CD14-positive monocyte (primary cell): ENCODE data around the gene ASCL1. TPM values are rescaled to one million over a fixed set of nuclear protein-coding genes. Genes with fewer than 3 reads are reported as not detected.

Source experiments
- DNase-seq, 3 donors: peaks; one replicate each; pipeline ENCODE4 v3.0.0-alpha.2; 2011 to 2022
- H2AFZ ChIP-seq: 2 replicates; pipeline ENCODE4 v1.6.0; 2012; ENCODE audit warnings: mild to moderate bottlenecking, low read depth, low read length, inconsistent platforms; ENCODE audit not compliant: insufficient read depth, poor library complexity, severe bottlenecking
- H3K27ac ChIP-seq, 2 donors: 1 replicate in 1 of 2; 2 replicates in 1 of 2; pipeline ENCODE4 v1.5.1; 2012 to 2013; ENCODE audit warnings: low read length in 2 of 2, control low read depth in 1 of 2, inconsistent platforms in 1 of 2, low read depth in 1 of 2, mild to moderate bottlenecking in 1 of 2
- H3K27me3 ChIP-seq, 2 donors: one replicate each; pipeline versions ENCODE4 v1.6.0 to v1.6.1; 2011 to 2013; ENCODE audit warnings: low read length in 2 of 2; ENCODE audit not compliant: control insufficient read depth in 2 of 2, insufficient read depth in 2 of 2
- H3K36me3 ChIP-seq, 2 donors: replicated peaks in 1 of 2; 1 replicate in 1 of 2; 2 replicates in 1 of 2; pipeline versions ENCODE4 v1.5.1 to v1.6.1; 2012 to 2013; ENCODE audit warnings: low read length in 2 of 2, control low read depth in 1 of 2, inconsistent platforms in 1 of 2, mild to moderate bottlenecking in 1 of 2; ENCODE audit not compliant: insufficient read depth in 2 of 2, control insufficient read depth in 1 of 2
- H3K4me1 ChIP-seq, 2 donors: 1 replicate in 1 of 2; 2 replicates in 1 of 2; pipeline versions ENCODE4 v1.5.1 to v1.6.1; 2012 to 2013; ENCODE audit warnings: low read length in 2 of 2, control low read depth in 1 of 2, inconsistent platforms in 1 of 2, mild to moderate bottlenecking in 1 of 2, moderate library complexity in 1 of 2; ENCODE audit not compliant: insufficient read depth in 2 of 2, control insufficient read depth in 1 of 2
- H3K4me2 ChIP-seq: replicated peaks from 2 replicates; pipeline ENCODE3; 2012; ENCODE audit warnings: low read length, moderate library complexity, mild to moderate bottlenecking; ENCODE audit not compliant: poor library complexity, severe bottlenecking; ENCODE audit errors: extremely low read depth
- H3K4me3 ChIP-seq, 3 experiments: fragments of 200-600 bp in 1 of 3; sonication (generic) in 1 of 3; replicated peaks in 1 of 3; 1 replicate in 2 of 3; 2 replicates in 1 of 3; pipeline ENCODE4 v1.5.1; 2011 to 2013; ENCODE audit warnings: low read length in 3 of 3, mild to moderate bottlenecking in 3 of 3, control low read depth in 2 of 3, low read depth in 2 of 3, inconsistent platforms in 1 of 3, moderate library complexity in 1 of 3
- H3K79me2 ChIP-seq: 2 replicates; pipeline ENCODE4 v1.6.0; 2012; ENCODE audit warnings: mild to moderate bottlenecking, control low read depth, inconsistent platforms, low read length, moderate library complexity; ENCODE audit not compliant: insufficient read depth
- H3K9ac ChIP-seq: 2 replicates; pipeline ENCODE4 v1.6.0; 2017; ENCODE audit warnings: low read length, mild to moderate bottlenecking; ENCODE audit not compliant: insufficient read depth, poor library complexity, severe bottlenecking
- H3K9me3 ChIP-seq, 2 donors: replicated peaks in 1 of 2; 1 replicate in 1 of 2; 2 replicates in 1 of 2; pipeline versions ENCODE4 v1.5.1 to v1.6.1; 2012 to 2013; ENCODE audit warnings: low read length in 2 of 2, control low read depth in 1 of 2; ENCODE audit not compliant: control insufficient read depth in 1 of 2, insufficient read depth in 1 of 2
- H4K20me1 ChIP-seq: 2 replicates; pipeline ENCODE4 v1.6.0; 2012; ENCODE audit warnings: mild to moderate bottlenecking, low read length, control low read depth, moderate library complexity; ENCODE audit not compliant: insufficient read depth
- H3K27ac Mint-ChIP-seq, 7 donors: one replicate each; pipeline ENCODE4 v1.8.0; 2020; ENCODE audit warnings: mild to moderate bottlenecking in 7 of 7, mixed read lengths in 7 of 7, moderate library complexity in 6 of 7, inconsistent platforms in 2 of 7
- H3K27me3 Mint-ChIP-seq, 3 donors: one replicate each; pipeline ENCODE4 v1.8.0; 2021 to 2022; ENCODE audit warnings: low read depth in 3 of 3, mild to moderate bottlenecking in 3 of 3, mixed read lengths in 3 of 3, moderate library complexity in 3 of 3, inconsistent platforms in 1 of 3
- H3K36me3 Mint-ChIP-seq, 2 donors: one replicate each; pipeline ENCODE4 v1.8.0; 2020; ENCODE audit warnings: mixed read lengths in 2 of 2, inconsistent platforms in 1 of 2, mild to moderate bottlenecking in 1 of 2
- H3K4me1 Mint-ChIP-seq: one replicate; pipeline ENCODE4 v1.8.0; 2020; ENCODE audit warnings: mild to moderate bottlenecking, mixed read lengths
- H3K4me3 Mint-ChIP-seq, 2 donors: one replicate each; pipeline ENCODE4 v1.8.0; 2020; ENCODE audit warnings: mild to moderate bottlenecking in 2 of 2, mixed read lengths in 2 of 2, moderate library complexity in 1 of 2
- H3K9me3 Mint-ChIP-seq, 7 donors: one replicate each; pipeline ENCODE4 v1.8.0; 2020 to 2022; ENCODE audit warnings: mixed read lengths in 7 of 7, mild to moderate bottlenecking in 6 of 7, moderate library complexity in 6 of 7, inconsistent platforms in 2 of 7
- CTCF ChIP-seq: fragments of 200-600 bp; IDR thresholded peaks from one replicate; pipeline ENCODE4 v1.8.0; 2022; ENCODE audit warnings: antibody characterized with exemption, mild to moderate bottlenecking
- WGBS: methylation state at CpG from one replicate; pipeline ENCODE4 v1.1.5; 2013; ENCODE audit warnings: missing lambda C conversion rate; ENCODE audit not compliant: insufficient coverage; 5-methylcytosine and 5-hydroxymethylcytosine counted together
- intact Hi-C, 2 donors: fragments of 100-400 bp; cut with micrococcal nuclease; formaldehyde crosslinking; loops; one replicate each; pipeline versions ENCODE4 v1.15.0 to v1.15.1; 2023
- polyA plus RNA-seq, 3 donors: library from polyadenylated mRNA; depleted of rRNA in 1 of 3; unstranded in 2 of 3; stranded (reverse) in 1 of 3; fragments of 300-500 nt in 2 of 3; fragments of >200 nt in 1 of 3; fragmentation: Illumina TruSeq in 2 of 3; gene quantifications; 1 replicate in 2 of 3; 2 replicates in 1 of 3; pipeline ENCODE4 v1.2.3, GENCODE V29; 2012 to 2021

ASCL1 gene
- polyA plus RNA-seq, 3 donors = not detected

GRCh38 chr12:102954134-102954533 lies 3.3 kb upstream of the ASCL1 start:
- H3K27me3 ChIP-seq = peaks cover 55 to 91% of the 10 kb centered on the region in 2 donors
- 33% methylated on average over 1 of the region's 1 CpG for WGBS

GRCh38 chr12:102955926-102956737 lies 1.3 kb upstream of the ASCL1 start:
- Histone ChIP-seq H3K27me3 (peaks cover 65 to 91% of the 10 kb centered on the region in 2 donors), H3K79me2 (no peaks in the 10 kb centered on the region), H3K4me3 (no peak overlapping the region), H3K36me3 (no peaks in the 10 kb centered on the region), H3K9me3 (peaks cover 0 to 45% of the 10 kb centered on the region in 2 donors), H4K20me1 (no peaks in the 10 kb centered on the region), H2AFZ (no peak overlapping the region), H3K9ac (no peak overlapping the region), H3K27ac (no peak overlapping the region), H3K4me2 (no peak overlapping the region), H3K4me1 (no peaks in the 10 kb centered on the region)
- Mint-ChIP-seq H3K27me3 (peaks cover 82 to 99% (median 91%) of the 10 kb centered on the region in 3 donors), H3K4me3 (peak overlapping the region in 1 of 2 donors; percentile 78), H3K36me3 (peaks cover 0 to 6% of the 10 kb centered on the region in 2 donors), H3K27ac (peak overlapping the region in 1 of 7 donors; percentile 40), H3K4me1 (peaks cover 9% of the 10 kb centered on the region), H3K9me3 (peaks cover 0 to 28% (median 22%) of the 10 kb centered on the region in 7 donors)
- WGBS = 4% methylated on average over 40 of the region's 50 CpGs
- intact Hi-C loops = no loop called here
- no peak for DNase-seq
- TF ChIP-seq CTCF = no peak

More at GRCh38 chr12:102954134-102954533, 3.3 kb upstream of the ASCL1 start:
- no peak overlapping the region for H3K4me3 ChIP-seq
- TF ChIP-seq CTCF = no peak
- no peak overlapping the region for H3K27ac ChIP-seq
- Mint-ChIP-seq H3K27me3 (peaks cover 82 to 96% (median 88%) of the 10 kb centered on the region in 3 donors), H3K36me3 (peaks cover 0 to 5% of the 10 kb centered on the region in 2 donors), H3K9me3 (peaks cover 0 to 25% (median 15%) of the 10 kb centered on the region in 7 donors), H3K4me3 (peak overlapping the region in 1 of 2 donors; percentile 42), H3K4me1 (peaks cover 9% of the 10 kb centered on the region), H3K27ac (no peak overlapping the region)
- no peaks in the 10 kb centered on the region for H4K20me1 ChIP-seq
- no peak overlapping the region for H3K4me2 ChIP-seq
- H3K9ac ChIP-seq = no peak overlapping the region
- H3K36me3 ChIP-seq = no peaks in the 10 kb centered on the region
- intact Hi-C loops = no loop called here
- H3K4me1 ChIP-seq = no peaks in the 10 kb centered on the region
- H2AFZ ChIP-seq = no peak overlapping the region
- no peaks in the 10 kb centered on the region for H3K79me2 ChIP-seq
- H3K9me3 ChIP-seq = peaks cover 0 to 38% of the 10 kb centered on the region in 2 donors
- DNase-seq = no peak
